Measurements from ENCODE around the gene COTL1.

Gene COTL1, protein sequence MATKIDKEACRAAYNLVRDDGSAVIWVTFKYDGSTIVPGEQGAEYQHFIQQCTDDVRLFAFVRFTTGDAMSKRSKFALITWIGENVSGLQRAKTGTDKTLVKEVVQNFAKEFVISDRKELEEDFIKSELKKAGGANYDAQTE

DNA sequence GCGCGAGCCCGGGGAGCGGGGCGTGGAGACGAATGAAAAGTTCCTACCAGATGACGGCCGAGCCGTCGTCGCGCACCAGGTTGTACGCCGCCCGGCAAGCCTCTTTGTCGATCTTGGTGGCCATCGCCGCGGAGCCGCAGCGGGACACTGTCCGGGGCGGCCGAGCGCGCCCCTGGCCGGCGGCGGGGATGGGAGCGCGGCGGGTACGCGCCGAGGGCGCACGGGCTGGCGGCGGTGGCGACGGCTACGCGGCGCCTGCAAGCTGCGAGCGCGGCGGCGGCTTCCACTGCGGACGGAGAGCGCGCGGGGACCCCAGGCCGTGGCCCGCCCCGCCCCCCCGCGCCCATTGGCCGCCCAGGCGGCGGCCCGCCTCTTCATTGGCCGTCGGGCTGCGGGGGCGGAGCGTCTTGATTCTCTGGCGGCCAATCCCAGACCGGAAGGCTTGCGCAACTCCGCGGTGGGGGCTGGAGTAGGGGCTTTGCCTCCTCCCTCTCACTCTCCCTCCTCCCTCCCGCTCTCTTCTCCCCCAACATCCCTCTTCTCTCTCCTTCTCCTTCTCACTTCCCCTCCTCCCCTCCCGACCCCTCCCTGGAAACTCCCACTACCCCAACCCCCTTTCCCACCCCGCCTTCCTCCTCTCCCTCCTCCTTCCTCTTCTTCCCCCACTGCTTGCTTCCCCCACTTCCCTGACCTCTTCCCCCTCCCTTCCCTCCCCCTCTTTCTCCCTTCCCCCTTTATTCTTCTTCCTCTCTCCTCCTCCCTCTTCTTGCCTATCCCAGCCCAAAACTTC lies at the start of gene COTL1:
Gene COTL1 (minus strand): TSS at position 288 of the 790 bp plus-strand sequence. CDS start 164 bp downstream, at position 124.
- DNase-seq (ENCODE audit: low read depth in 2 of 2): peak; percentile 87 to 88

- DNase-seq (ENCODE audit: low read depth in 2 of 2): no peak
Observed at GRCh38 chr16:84665843-84666242, 48.0 kb upstream of the COTL1 start.

DNA sequence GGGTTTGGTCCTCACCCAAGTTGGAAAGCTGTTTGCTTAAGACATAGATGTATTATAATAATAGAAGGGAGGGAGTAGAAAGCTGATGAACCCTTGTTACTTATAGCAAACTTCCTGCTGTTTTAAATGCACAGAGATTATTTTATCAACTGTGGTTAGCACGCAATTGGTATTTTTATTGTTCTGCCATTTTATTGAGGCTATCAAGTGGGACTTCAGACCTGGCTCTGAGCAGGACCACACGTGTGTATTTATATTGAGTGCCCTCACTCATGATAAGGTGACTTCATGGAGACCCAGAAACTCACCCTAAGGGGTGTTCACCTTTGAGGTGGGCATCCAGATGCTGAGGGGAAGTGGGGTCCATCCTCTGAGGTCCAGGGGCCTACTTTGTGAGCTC lies 47.5 kb upstream of the COTL1 start:
- DNase-seq (ENCODE audit: low read depth in 2 of 2): no peak

DNA sequence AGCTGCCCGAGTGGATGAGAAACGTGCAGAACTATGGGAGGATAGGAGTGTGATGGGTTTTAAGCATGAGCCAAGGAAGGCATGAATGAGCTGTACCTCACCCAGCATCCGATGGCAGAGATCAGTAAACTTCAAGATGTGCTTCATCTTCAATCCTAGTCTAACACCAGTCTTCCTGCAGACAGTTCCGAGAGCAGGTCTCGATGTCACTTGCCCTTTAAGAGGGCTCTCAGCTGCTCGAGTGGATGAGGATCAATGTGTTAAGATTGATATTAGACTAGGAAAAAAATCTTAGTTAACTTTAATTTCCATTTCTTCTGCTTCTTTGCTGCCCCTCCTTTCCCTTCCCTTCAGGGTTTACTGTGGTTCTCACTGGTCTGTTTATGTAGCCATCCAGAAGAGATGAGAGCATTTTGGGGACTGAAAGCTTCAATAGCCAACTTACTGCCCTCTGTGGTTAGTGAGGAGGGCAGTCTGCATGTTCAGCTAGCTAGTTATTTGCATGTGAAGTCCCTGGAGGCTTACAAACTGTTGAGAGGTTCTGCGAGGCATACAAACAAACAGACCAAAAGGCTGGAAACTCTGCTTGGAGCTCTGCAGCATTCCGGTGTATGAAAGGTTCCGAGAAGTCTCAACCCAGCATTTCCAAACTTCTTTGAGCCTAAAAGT lies 45.7 kb upstream of the COTL1 start:
- DNase-seq (ENCODE audit: low read depth in 2 of 2): no peak

- no peak for DNase-seq (ENCODE audit: low read depth in 2 of 2)
Observed at GRCh38 chr16:84662471-84662870, 44.6 kb upstream of the COTL1 start.

GRCh38 chr16:84661418-84662060 lies 43.7 kb upstream of the COTL1 start:
- no peak for DNase-seq (ENCODE audit: low read depth in 2 of 2)

GRCh38 chr16:84660973-84661372 lies 43.1 kb upstream of the COTL1 start:
- no peak for DNase-seq (ENCODE audit: low read depth in 2 of 2)

- DNase-seq (ENCODE audit: low read depth in 2 of 2): no peak
Observed at GRCh38 chr16:84659656-84660300, 41.9 kb upstream of the COTL1 start.

GRCh38 chr16:84658690-84659089 lies 40.8 kb upstream of the COTL1 start:
- DNase-seq (ENCODE audit: low read depth in 2 of 2): no peak

DNA sequence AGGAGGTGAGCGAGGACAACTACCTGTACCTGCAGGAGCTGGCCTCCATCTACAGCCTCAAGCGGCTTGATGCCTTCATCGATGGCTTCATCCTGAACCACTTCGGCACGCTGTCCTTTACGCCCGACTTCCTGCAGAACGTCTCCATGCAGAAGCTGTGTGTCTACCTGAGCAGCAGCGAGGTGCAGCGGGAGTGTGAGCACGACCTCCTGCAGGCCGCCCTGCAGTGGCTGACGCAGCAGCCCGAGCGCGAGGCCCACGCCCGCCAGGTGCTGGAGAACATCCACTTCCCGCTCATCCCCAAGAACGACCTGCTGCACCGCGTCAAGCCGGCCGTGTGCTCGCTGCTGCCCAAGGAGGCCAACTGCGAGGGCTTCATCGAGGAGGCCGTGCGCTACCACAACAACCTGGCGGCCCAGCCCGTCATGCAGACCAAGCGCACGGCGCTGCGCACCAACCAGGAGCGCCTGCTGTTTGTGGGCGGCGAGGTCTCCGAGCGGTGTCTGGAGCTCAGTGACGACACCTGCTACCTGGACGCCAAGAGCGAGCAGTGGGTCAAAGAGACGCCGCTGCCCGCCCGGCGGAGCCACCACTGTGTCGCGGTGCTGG lies 39.5 kb upstream of the COTL1 start:
- no peak for DNase-seq (ENCODE audit: low read depth in 2 of 2)

GRCh38 chr16:84656649-84657048 lies 38.8 kb upstream of the COTL1 start:
- no peak for DNase-seq (ENCODE audit: low read depth in 2 of 2)

DNA sequence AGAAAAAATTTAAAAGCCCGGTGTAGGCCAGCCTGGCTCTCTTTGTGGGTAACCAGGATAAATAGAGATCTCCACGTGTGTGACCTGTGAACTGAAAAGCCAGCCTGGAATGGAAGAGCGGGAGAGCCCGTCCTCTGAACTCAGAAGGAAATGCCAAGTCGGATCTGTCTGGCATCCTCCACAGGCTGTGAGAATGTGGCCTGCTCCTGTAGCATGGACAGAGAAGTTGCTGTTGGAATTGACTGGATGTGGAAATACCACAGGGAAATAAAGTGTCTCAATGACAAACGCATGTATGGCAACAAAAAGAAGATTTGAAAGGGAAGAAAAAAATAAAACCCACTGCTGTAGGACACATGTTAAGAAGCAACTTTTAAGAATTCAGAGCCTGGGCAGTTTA lies 37.1 kb upstream of the COTL1 start:
- no peak for DNase-seq (ENCODE audit: low read depth in 2 of 2)

GRCh38 chr16:84654238-84654637 lies 36.4 kb upstream of the COTL1 start:
- DNase-seq (ENCODE audit: low read depth in 2 of 2): no peak

GRCh38 chr16:84652566-84652965 lies 34.7 kb upstream of the COTL1 start:
- no peak for DNase-seq (ENCODE audit: low read depth in 2 of 2)

GRCh38 chr16:84650062-84650991 lies 32.4 kb upstream of the COTL1 start:
- DNase-seq (ENCODE audit: low read depth in 2 of 2): no peak

DNA sequence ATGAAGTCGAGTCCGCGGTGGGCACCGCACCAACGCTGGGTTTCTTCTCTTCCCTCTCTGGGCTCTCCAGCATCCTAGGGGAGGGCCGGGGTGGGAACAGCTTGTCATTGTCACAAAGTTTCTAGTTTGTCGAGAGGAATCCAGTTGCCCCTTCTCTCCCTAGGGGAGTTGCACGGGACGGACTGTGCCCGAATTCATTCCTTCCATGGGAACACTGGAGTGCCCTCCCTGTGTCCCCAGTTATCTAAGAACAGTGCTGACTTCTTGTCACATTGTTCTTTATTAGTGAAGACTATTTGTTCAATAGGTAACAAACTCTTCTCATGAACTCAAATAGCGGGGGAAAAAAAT lies 31.6 kb upstream of the COTL1 start:
- DNase-seq (ENCODE audit: low read depth in 2 of 2): no peak

GRCh38 chr16:84648595-84649510 lies 31.0 kb upstream of the COTL1 start:
- DNase-seq (ENCODE audit: low read depth in 2 of 2): peak; percentile 7 to 15

DNA sequence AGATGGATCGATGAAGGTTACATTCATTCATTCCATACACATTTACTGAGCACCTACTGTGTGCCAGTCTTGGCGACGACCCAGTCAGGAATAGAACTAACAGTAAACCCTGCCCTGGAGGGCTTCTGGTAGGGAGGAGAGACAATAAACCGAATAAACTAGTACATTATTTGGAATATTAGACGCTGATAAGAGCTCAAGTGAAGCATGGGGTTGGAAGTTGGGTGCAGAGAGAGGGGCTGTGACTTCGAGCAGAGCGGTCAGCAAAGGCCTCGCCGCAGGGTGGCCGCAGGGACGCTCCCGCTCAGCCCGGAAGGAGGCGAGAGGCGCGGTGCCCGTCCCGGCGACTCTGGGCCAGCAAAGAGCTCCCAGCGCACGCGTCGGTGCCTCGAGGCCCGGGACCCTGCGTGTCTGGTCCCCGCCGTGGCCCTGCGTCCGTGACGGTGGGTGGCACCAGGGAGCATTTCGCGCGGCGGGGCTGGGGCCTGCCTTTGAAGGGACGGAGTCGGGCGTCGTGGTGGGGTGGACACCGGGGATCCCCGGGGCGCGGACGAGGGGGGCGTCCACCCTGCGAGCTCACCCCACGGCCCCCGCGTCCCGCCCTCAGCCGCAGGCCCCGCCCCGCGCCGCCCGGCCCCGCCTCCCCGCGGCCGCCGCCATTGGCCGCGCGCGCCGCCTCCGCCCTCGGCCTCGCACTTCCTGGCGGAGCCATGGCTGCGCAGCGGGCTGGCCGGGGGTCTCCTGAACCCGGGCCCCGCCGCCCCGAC lies 30.1 kb upstream of the COTL1 start, which contains the start of gene KLHL36:
Gene KLHL36 (plus strand): TSS at position 684 of the 767 bp plus-strand sequence. CDS start 2,357 bp downstream, outside the sequence.
- peak; percentile 35 to 63 for DNase-seq (ENCODE audit: low read depth in 2 of 2)

GRCh38 chr16:84643674-84644073 lies 25.8 kb upstream of the COTL1 start:
- DNase-seq (ENCODE audit: low read depth in 2 of 2): no peak

Data from stimulated activated CD4-positive, alpha-beta T cell treated with anti-CD3 and anti-CD28 coated beads, Interleukin-1b, Interleukin-23, amount 100 ng/mL, for 1 hour (primary cell).